HG02798 (cell line): Measurements from ENCODE around the gene SLC22A3.
"Not testable (repeated sequence)": the region's sequence is repeated elsewhere in the genome, so short reads cannot be mapped to it uniquely, and the experiment has no call there.

Source experiments
- ATAC-seq: cut with Tn5 transposase; IDR thresholded peaks from one replicate; pipeline ENCODE4 v1.9.1; 2021; ENCODE audit warnings: mild to moderate bottlenecking; ENCODE audit not compliant: unreplicated experiment, poor library complexity

The SLC22A3 gene

GRCh38 chr6:160469153-160469552 lies 121.0 kb downstream of the SLC22A3 start:
- no peak for ATAC-seq

GRCh38 chr6:160476056-160476455 lies 127.9 kb downstream of the SLC22A3 start:
- not testable (repeated sequence) for ATAC-seq

GRCh38 chr6:160477072-160477471 lies 128.9 kb downstream of the SLC22A3 start:
- ATAC-seq, result not testable (repeated sequence)

GRCh38 chr6:160477901-160478300 lies 129.7 kb downstream of the SLC22A3 start:
- no peak for ATAC-seq

- no peak for ATAC-seq
Measured at GRCh38 chr6:160487116-160487515, 138.9 kb downstream of the SLC22A3 start.

GRCh38 chr6:160489091-160489490 lies 140.9 kb downstream of the SLC22A3 start:
- ATAC-seq, result no peak

DNA sequence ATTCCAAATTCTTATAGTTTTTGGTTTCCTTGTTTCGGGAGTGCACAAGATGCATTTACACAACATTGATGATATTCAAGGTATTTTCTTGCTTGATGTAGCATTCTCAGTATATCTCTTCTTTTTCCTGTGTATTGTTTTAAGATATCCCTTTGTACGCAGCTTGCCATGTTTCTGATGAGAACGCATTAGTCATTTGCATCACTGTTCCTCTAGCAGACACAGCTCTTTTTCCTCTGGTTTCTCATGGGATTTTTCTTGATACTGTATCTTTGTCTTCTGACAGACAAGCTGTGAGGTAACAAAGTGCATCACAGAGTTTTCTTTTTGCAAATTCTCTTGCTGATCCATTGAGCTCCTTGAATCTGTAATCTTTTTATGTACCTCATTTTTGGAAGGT lies 146.4 kb downstream of the SLC22A3 start:
- no peak for ATAC-seq

- ATAC-seq, result no peak
Measured at GRCh38 chr6:160500639-160501038, 152.5 kb downstream of the SLC22A3 start.
